DMS53 treated with DMSO at 0.1 percent for 48 hours (cell line): Measurements from ENCODE around the gene UCHL3.

ENCODE experiments used
- DNase-seq: peaks from one replicate; lab custom pipeline; 2025; ENCODE audit not compliant: unreplicated experiment; lab: John Stamatoyannopoulos, UW

The UCHL3 gene

GRCh38 chr13:75547917-75548316 is 1.7 kb upstream of the UCHL3 start:
- DNase-seq = no peak

GRCh38 chr13:75550159-75550567 is 572 bp downstream of the UCHL3 start:
- peak; percentile 1 for DNase-seq

GRCh38 chr13:75554464-75554863 is 4.9 kb downstream of the UCHL3 start:
- DNase-seq = no peak

- DNase-seq = no peak
Measured at GRCh38 chr13:75554981-75555380, 5.4 kb downstream of the UCHL3 start.

- no peak for DNase-seq
Measured at GRCh38 chr13:75555836-75556235, 6.2 kb downstream of the UCHL3 start.

- no peak for DNase-seq
Measured at GRCh38 chr13:75556961-75557360, 7.4 kb downstream of the UCHL3 start.

GRCh38 chr13:75558145-75558840 is 8.7 kb downstream of the UCHL3 start:
- no peak for DNase-seq

- DNase-seq = no peak
Measured at GRCh38 chr13:75566658-75567057, 17.1 kb downstream of the UCHL3 start.

- DNase-seq = no peak
Measured at GRCh38 chr13:75569576-75569975, 20.0 kb downstream of the UCHL3 start.

GRCh38 chr13:75579529-75579928 is 29.9 kb downstream of the UCHL3 start:
- DNase-seq = no peak

- DNase-seq = no peak
Measured at GRCh38 chr13:75581874-75582640, 32.5 kb downstream of the UCHL3 start.

GRCh38 chr13:75583091-75583490 is 33.5 kb downstream of the UCHL3 start:
- DNase-seq = no peak

GRCh38 chr13:75585153-75585552 is 35.6 kb downstream of the UCHL3 start:
- DNase-seq = no peak

GRCh38 chr13:75587679-75588078 is 38.1 kb downstream of the UCHL3 start:
- DNase-seq = no peak

GRCh38 chr13:75596657-75597182 is 47.1 kb downstream of the UCHL3 start:
- DNase-seq = no peak

- DNase-seq = no peak
Measured at GRCh38 chr13:75600371-75600770, 50.8 kb downstream of the UCHL3 start.

GRCh38 chr13:75603038-75603437 is 53.4 kb downstream of the UCHL3 start:
- no peak for DNase-seq

- no peak for DNase-seq
Measured at GRCh38 chr13:75607447-75607846, 57.9 kb downstream of the UCHL3 start.

- DNase-seq = no peak
Measured at GRCh38 chr13:75610466-75610865, 60.9 kb downstream of the UCHL3 start.

GRCh38 chr13:75612354-75612753 is 62.8 kb downstream of the UCHL3 start:
- DNase-seq = no peak

- no peak for DNase-seq
Measured at GRCh38 chr13:75617230-75617629, 67.6 kb downstream of the UCHL3 start.

- no peak for DNase-seq
Measured at GRCh38 chr13:75618308-75618707, 68.7 kb downstream of the UCHL3 start.
